Uterus (tissue), 4 donors: Measurements from ENCODE around the gene DNAJC21. TPM values are rescaled to one million over a fixed set of nuclear protein-coding genes. Genes with fewer than 3 reads are reported as not detected.

ENCODE experiments used
- DNase-seq, 2 donors: peaks; one replicate each; pipeline ENCODE4 v3.0.0-alpha.2; 2019 to 2020
- H3K27ac ChIP-seq, 2 donors: fragments of 200-600 bp; sonication (generic); 1 replicate in 1 of 2; 2 replicates in 1 of 2; pipeline ENCODE4 v1.5.1; 2016 to 2018
- H3K27me3 ChIP-seq, 2 donors: fragments of 200-600 bp; sonication (generic); one replicate each; pipeline ENCODE4 v1.5.1; 2018 to 2019; ENCODE audit warnings: control low read depth in 1 of 2
- H3K36me3 ChIP-seq, 2 donors: fragments of 200-600 bp; sonication (generic); one replicate each; pipeline ENCODE4 v1.5.1; 2019; ENCODE audit warnings: control low read depth in 1 of 2
- H3K4me1 ChIP-seq, 2 donors: fragments of 200-600 bp; sonication (generic); one replicate each; pipeline ENCODE4 v1.5.1; 2018 to 2019; ENCODE audit warnings: control low read depth in 1 of 2
- H3K4me3 ChIP-seq, 2 donors: fragments of 200-600 bp; sonication (generic); 1 replicate in 1 of 2; 2 replicates in 1 of 2; pipeline ENCODE4 v1.5.1; 2018 to 2019; ENCODE audit warnings: mild to moderate bottlenecking in 1 of 2
- H3K9me3 ChIP-seq, 2 donors: fragments of 200-600 bp; sonication (generic); one replicate each; pipeline ENCODE4 v1.5.1; 2019; ENCODE audit warnings: control low read depth in 1 of 2
- CTCF ChIP-seq, 4 experiments: fragments of 200-600 bp in 2 of 4; fragments of 450-650 bp in 2 of 4; sonication (generic) in 2 of 4; IDR thresholded peaks; one replicate each; pipeline ENCODE4 v1.5.1; 2016 to 2019; ENCODE audit warnings: antibody characterized with exemption in 4 of 4, mild to moderate bottlenecking in 2 of 4, moderate library complexity in 1 of 4
- POLR2A ChIP-seq, 2 donors: fragments of 450-650 bp; IDR thresholded peaks; one replicate each; pipeline ENCODE4 v1.6.1; 2016; ENCODE audit warnings: antibody characterized with exemption in 2 of 2, mild to moderate bottlenecking in 1 of 2, moderate library complexity in 1 of 2
- intact Hi-C: fragments of 100-400 bp; cut with DNase I; formaldehyde crosslinking; loops from one replicate; pipeline ENCODE4 v1.15.1; 2023; ENCODE audit warnings: low total_unique reads
- total RNA-seq, 4 donors: library from RNA; depleted of rRNA in 3 of 4; stranded (reverse); fragments of >200 nt in 3 of 4; gene quantifications; one replicate each; pipeline versions ENCODE4 v1.1.0 to v1.2.4, GENCODE V29; 2014 to 2023
- donor health status: DM: yes; HTN: yes; CAD: no.

DNAJC21 gene
- total RNA-seq, 4 donors from 2014 or later, result 15.9 to 55.4 (median 44.0) TPM

- H3K36me3 ChIP-seq, result no peaks in the 10 kb centered on the region
- no peak for DNase-seq
- H3K27ac ChIP-seq, result no peak overlapping the region
- no peaks in the 10 kb centered on the region for H3K27me3 ChIP-seq
- H3K4me1 ChIP-seq, result no peaks in the 10 kb centered on the region
- intact Hi-C loops, result no loop called here
- TF ChIP-seq POLR2A (IDR thresholded peaks at IDR 0.05) (no peak), CTCF (IDR thresholded peaks at IDR 0.05) (no peak)
- no peaks in the 10 kb centered on the region for H3K9me3 ChIP-seq
- no peak overlapping the region for H3K4me3 ChIP-seq
Observed at GRCh38 chr5:35002459-35002858, 73.1 kb downstream of the DNAJC21 start.

- no peak overlapping the region for H3K4me3 ChIP-seq
- H3K4me1 ChIP-seq, result no peaks in the 10 kb centered on the region
- no peak overlapping the region for H3K27ac ChIP-seq
- no peaks in the 10 kb centered on the region for H3K36me3 ChIP-seq
- DNase-seq, result peak; percentile 41 to 49
- no peaks in the 10 kb centered on the region for H3K27me3 ChIP-seq
- H3K9me3 ChIP-seq, result no peaks in the 10 kb centered on the region
- intact Hi-C loops, result no loop called here
- TF ChIP-seq CTCF (IDR thresholded peaks at IDR 0.05), result peak; percentile 42 to 83 (median 60)
- TF ChIP-seq POLR2A (IDR thresholded peaks at IDR 0.05), result no peak
Observed at GRCh38 chr5:35003018-35003957, 73.9 kb downstream of the DNAJC21 start.

- no peaks in the 10 kb centered on the region for H3K36me3 ChIP-seq
- TF ChIP-seq POLR2A (IDR thresholded peaks at IDR 0.05) (no peak), CTCF (IDR thresholded peaks at IDR 0.05) (no peak)
- H3K9me3 ChIP-seq, result no peaks in the 10 kb centered on the region
Observed at GRCh38 chr5:35004200-35004599, 74.8 kb downstream of the DNAJC21 start.

GRCh38 chr5:35004771-35005170 lies 75.4 kb downstream of the DNAJC21 start:
- Histone ChIP-seq H3K4me1 (no peaks in the 10 kb centered on the region), H3K4me3 (no peak overlapping the region), H3K36me3 (no peaks in the 10 kb centered on the region), H3K9me3 (no peaks in the 10 kb centered on the region), H3K27me3 (no peaks in the 10 kb centered on the region), H3K27ac (no peak overlapping the region)
- TF ChIP-seq POLR2A (IDR thresholded peaks at IDR 0.05) (no peak), CTCF (IDR thresholded peaks at IDR 0.05) (no peak)
- no peak for DNase-seq
- intact Hi-C loops, result no loop called here

More at GRCh38 chr5:35004200-35004599, 74.8 kb downstream of the DNAJC21 start:
- no peaks in the 10 kb centered on the region for H3K27me3 ChIP-seq
- H3K4me3 ChIP-seq, result no peak overlapping the region
- DNase-seq, result no peak
- intact Hi-C loops, result no loop called here
- no peaks in the 10 kb centered on the region for H3K4me1 ChIP-seq
- H3K27ac ChIP-seq, result no peak overlapping the region

Other genes starting within 250 kb of the DNAJC21 start
- 1 to 10 TPM in 1 of 4 donors, under 1 TPM in 1, not detected in 2; 0.15 to 2.0 TPM for gene TTC23L, start 90.4 kb upstream of the DNAJC21 start, total RNA-seq
- gene RAD1, start 14.1 kb upstream of the DNAJC21 start, total RNA-seq, result 10 to 100 TPM in 3 of 4 donors, 1 to 10 TPM in 1; 5.1 to 36.2 (median 25.0) TPM
- gene BRIX1, start 13.8 kb upstream of the DNAJC21 start, total RNA-seq, result 10 to 100 TPM in 3 of 4 donors, 1 to 10 TPM in 1; 6.4 to 46.0 (median 28.6) TPM
- gene AGXT2, start 118.4 kb downstream of the DNAJC21 start, total RNA-seq, result not detected